C4-2B (cell line): ENCODE measurements around the gene CHD1L.
"Not testable (repeated sequence)": the region's sequence is repeated elsewhere in the genome, so short reads cannot be mapped to it uniquely, and the experiment has no call there.

Experiments used
- H3K27ac ChIP-seq: fragments of 450-650 bp; 2 replicates; pipeline ENCODE4 v1.5.1; 2017
- CTCF ChIP-seq: fragments of 450-650 bp; conservative IDR thresholded peaks from 2 replicates; pipeline ENCODE4 v1.5.1; 2017; ENCODE audit warnings: mild to moderate bottlenecking
- ZFX ChIP-seq: fragments of 450-650 bp; IDR thresholded peaks from 2 replicates; pipeline ENCODE4 v1.6.1; 2017

The CHD1L gene

DNA sequence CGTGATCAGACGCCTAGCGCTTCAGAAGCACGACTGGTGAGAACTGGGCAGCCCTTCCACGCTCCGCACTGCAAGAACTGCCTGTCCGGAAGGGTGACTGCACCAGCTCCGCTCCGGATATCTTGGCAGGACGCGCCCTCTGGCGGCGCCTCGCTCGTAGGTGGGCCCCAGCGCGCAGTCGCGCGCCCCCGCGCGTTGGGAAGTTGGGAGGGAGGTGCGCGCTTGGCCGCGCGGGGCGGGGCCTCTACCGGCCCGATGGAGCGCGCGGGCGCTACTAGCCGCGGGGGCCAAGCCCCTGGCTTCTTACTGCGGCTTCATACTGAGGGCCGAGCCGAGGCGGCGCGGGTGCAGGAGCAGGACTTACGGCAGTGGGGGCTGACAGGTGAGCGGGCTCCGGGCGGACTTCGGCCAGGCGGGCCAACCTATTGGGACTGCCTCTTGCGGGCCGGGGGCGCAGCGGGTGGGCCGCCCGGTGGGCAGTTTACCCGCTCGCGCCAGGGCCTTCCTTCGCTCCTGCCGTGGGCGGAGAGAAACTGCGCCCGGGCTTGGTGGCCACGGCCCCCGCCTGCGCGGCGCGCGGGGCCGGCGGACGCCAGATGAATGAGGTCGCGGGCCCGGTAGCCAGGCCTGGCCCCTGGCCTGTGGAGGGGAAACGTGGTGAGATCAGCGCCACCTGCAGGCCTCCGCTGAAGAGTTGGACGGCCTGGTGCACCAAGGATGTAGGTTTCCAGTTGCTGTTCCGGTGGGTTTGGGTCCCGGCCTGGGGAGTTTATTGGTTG, at the start of gene CHD1L:
CHD1L (plus strand) TSS at position 236 of the 779 bp plus-strand sequence; CDS start at position 256, 20 bp downstream.
- H3K27ac ChIP-seq: peak within 1 kb of the TSS; percentile 93
- TF ChIP-seq ZFX (peak; percentile 96), CTCF (peak; percentile 93)

GRCh38 chr1:147197324-147197723, 45.2 kb upstream of the CHD1L start:
- H3K27ac ChIP-seq: not testable (repeated sequence)

DNA sequence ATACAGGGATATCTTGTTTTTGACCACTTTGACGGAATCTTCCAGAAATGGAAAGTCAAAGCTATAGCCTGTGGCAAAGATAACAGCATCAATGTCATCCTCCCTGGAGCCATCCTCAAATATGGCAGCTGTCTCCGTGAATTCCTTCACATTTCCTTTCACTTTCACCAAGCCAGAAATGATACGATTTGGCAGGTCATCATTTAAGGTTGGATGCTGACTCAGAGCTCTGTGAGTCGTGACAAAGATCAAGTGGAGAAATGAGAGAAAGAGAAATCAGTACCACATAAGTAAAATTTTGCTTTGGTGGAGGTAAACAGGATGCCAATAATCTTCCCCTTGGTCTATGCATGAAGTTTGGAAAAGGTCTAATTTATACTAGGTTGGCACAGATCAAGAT, 41.2 kb upstream of the CHD1L start:
- TF ChIP-seq CTCF (no peak), ZFX (no peak)
- H3K27ac ChIP-seq: no peak overlapping the region

DNA sequence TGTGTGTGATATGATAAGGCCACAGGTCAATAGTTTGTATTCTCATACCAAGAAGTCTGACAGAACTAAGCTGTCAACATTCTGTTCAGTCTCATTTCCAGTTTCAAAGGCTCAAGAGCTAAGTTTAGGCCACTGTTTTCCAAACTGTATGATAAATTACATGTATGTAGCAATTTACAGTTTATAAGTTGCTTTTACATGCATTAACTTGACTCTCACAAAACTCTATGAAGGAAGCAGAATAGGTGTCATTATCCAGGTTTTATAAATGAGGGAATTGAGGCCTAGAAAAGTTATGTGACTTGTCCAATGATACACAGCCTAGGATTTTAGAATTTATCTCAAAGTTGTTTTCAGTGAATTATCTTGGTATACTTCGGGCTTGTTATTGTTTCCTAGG, 40.7 kb upstream of the CHD1L start:
- no peak for TF ChIP-seq ZFX
- TF ChIP-seq CTCF: no peak
- no peak overlapping the region for H3K27ac ChIP-seq

DNA sequence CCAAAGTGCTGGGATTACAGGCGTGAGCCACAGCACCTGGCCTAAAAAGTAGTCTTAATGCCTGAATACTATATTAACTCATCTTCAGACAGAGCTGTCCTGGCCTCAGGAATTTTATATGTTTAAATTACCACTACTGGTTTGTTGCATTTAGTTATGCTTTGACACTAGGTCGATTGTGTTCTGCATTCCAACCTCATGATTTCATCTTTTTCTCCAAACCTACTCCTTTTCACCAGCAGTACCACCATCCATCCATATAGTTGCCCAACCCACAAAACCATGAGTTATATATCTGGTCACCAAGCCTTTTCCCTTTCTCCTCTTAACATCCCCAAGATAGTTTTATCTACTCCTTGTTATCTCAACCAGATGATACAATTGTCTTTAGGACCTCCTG, 39.9 kb upstream of the CHD1L start:
- TF ChIP-seq ZFX: no peak
- TF ChIP-seq CTCF: no peak
- no peak overlapping the region for H3K27ac ChIP-seq

DNA sequence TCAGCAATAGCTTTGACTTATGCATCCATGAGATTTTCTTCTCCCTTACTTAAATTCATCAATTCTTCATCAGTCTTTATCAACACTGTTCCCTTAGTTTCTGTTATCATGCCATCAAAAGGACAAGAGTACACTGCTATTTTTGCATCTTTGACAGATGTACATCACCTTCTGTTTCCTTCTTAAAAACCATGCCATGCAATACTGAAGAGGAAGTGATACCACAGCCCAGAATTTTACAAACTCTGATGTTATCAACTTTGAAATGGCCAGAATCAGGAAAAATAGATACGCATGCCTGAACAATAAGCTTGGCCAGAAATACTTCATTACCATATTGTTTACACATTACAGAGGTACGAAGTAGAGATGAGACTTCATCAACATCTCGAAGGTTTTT, 38.4 kb upstream of the CHD1L start:
- H3K27ac ChIP-seq: no peak overlapping the region
- no peak for TF ChIP-seq ZFX
- TF ChIP-seq CTCF: no peak

DNA sequence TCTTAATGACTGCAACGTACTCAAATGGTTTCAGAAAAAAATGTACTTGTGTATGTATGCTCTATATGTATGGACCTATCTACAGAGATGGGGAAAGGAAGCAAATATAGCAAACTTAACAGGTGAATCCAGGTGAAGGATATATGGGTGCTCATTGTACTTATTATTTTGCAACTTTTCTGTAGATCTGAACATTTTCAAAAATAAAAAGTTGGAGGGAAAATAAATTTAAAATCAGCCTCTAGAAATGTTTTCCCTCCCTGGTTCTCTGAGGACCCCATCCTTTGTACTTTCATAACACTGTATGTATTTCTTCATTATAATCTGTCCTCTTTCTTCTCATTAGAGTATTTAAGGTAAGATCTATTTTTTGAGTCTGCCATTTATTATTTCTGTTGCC, 35.3 kb upstream of the CHD1L start:
- H3K27ac ChIP-seq: no peak overlapping the region
- TF ChIP-seq ZFX: no peak
- TF ChIP-seq CTCF: no peak

DNA sequence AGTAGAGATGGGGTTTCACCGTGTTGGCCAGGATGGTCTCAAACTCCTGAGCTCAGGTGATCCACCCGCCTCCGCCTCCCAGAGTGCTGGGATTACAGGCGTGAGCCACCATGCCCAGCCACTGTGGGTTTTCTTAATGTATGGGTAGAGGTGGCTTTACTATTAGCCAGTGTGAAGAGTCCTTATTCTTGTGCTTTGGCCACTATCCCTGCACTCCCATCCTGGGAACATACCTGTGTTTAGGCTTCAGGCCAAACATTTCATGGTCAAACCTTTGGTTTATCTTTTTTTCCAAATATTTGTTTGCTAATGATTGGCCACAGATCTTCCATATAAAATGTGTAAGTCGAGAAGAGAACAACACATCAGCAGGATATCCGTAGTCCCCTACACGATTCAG, 33.9 kb upstream of the CHD1L start:
- H3K27ac ChIP-seq: no peak overlapping the region
- TF ChIP-seq CTCF (no peak), ZFX (no peak)
